HG02759 (cell line): Measurements from ENCODE around the gene DLEU7.

Experiments
- ATAC-seq: cut with Tn5 transposase; IDR thresholded peaks from one replicate; pipeline ENCODE4 v1.9.1; 2021; ENCODE audit warnings: mild to moderate bottlenecking, moderate library complexity; ENCODE audit not compliant: unreplicated experiment

Gene DLEU7

GRCh38 chr13:50844084-50844875, 788 bp upstream of the DLEU7 start:
- no peak for ATAC-seq

- no peak for ATAC-seq
Measured at GRCh38 chr13:50842990-50843256, 569 bp downstream of the DLEU7 start.

GRCh38 chr13:50842251-50842989, 1.1 kb downstream of the DLEU7 start:
- no peak for ATAC-seq

- ATAC-seq: no peak
Measured at GRCh38 chr13:50841786-50842185, 1.7 kb downstream of the DLEU7 start.

GRCh38 chr13:50840284-50840683, 3.2 kb downstream of the DLEU7 start:
- no peak for ATAC-seq

- no peak for ATAC-seq
Measured at GRCh38 chr13:50839828-50840227, 3.7 kb downstream of the DLEU7 start.

- no peak for ATAC-seq
Measured at GRCh38 chr13:50838701-50839100, 4.8 kb downstream of the DLEU7 start.

- no peak for ATAC-seq
Measured at GRCh38 chr13:50838031-50838430, 5.5 kb downstream of the DLEU7 start.

GRCh38 chr13:50831512-50831911, 12.0 kb downstream of the DLEU7 start:
- ATAC-seq: no peak

- no peak for ATAC-seq
Measured at GRCh38 chr13:50829896-50830295, 13.6 kb downstream of the DLEU7 start.

- ATAC-seq: no peak
Measured at GRCh38 chr13:50829226-50829625, 14.3 kb downstream of the DLEU7 start.

GRCh38 chr13:50826035-50826434, 17.5 kb downstream of the DLEU7 start:
- ATAC-seq: no peak

GRCh38 chr13:50812242-50812641, 31.2 kb downstream of the DLEU7 start:
- ATAC-seq: no peak

- peak; percentile 82 for ATAC-seq
Measured at GRCh38 chr13:50810998-50811397, 32.5 kb downstream of the DLEU7 start.

GRCh38 chr13:50810468-50810867, 33.0 kb downstream of the DLEU7 start:
- ATAC-seq: no peak

- no peak for ATAC-seq
Measured at GRCh38 chr13:50809133-50810090, 34.1 kb downstream of the DLEU7 start.

- ATAC-seq: no peak
Measured at GRCh38 chr13:50805805-50806204, 37.7 kb downstream of the DLEU7 start.

GRCh38 chr13:50801087-50801931, 42.2 kb downstream of the DLEU7 start:
- peak; percentile 94 for ATAC-seq

- no peak for ATAC-seq
Measured at GRCh38 chr13:50800091-50800739, 43.3 kb downstream of the DLEU7 start.

- ATAC-seq: no peak
Measured at GRCh38 chr13:50798923-50799322, 44.6 kb downstream of the DLEU7 start.
